Mesothelial cell of epicardium (in vitro differentiated cells): ENCODE results near the gene ADM2. TPM values are rescaled to one million over a fixed set of nuclear protein-coding genes. Genes with fewer than 3 reads are reported as not detected.

ENCODE experiments used
- DNase-seq, 2 experiments: peaks; one replicate each; pipeline ENCODE4 v3.0.0; 2021; ENCODE audit warnings: low spot score in 2 of 2; ENCODE audit not compliant: unreplicated experiment in 2 of 2
- H3K27ac Mint-ChIP-seq: 2 replicates; pipeline ENCODE4 v1.8.0; 2021; ENCODE audit warnings: mixed read lengths
- H3K27me3 Mint-ChIP-seq: 2 replicates; pipeline ENCODE4 v1.8.0; 2021; ENCODE audit warnings: low read depth, mixed read lengths
- H3K36me3 Mint-ChIP-seq: 2 replicates; pipeline ENCODE4 v1.8.0; 2021; ENCODE audit warnings: mixed read lengths
- H3K4me1 Mint-ChIP-seq: 2 replicates; pipeline ENCODE4 v1.8.0; 2021; ENCODE audit warnings: mixed read lengths
- H3K4me3 Mint-ChIP-seq: 2 replicates; pipeline ENCODE4 v1.8.0; 2021; ENCODE audit warnings: mild to moderate bottlenecking, moderate library complexity, mixed read lengths
- H3K9me3 Mint-ChIP-seq: 2 replicates; pipeline ENCODE4 v1.8.0; 2021; ENCODE audit warnings: mixed read lengths
- total RNA-seq: library from RNA; stranded (reverse); gene quantifications from 3 replicates; pipeline ENCODE4 v1.2.1, GENCODE V29; 2021
- TF ChIP-seq, protein P1 (sequence below): fragments of 200-600 bp; sonication (generic); IDR thresholded peaks from one replicate; pipeline ENCODE4 v1.5.0; 2021; ENCODE audit warnings: antibody characterized with exemption; ENCODE audit not compliant: unreplicated experiment

Gene ADM2
- total RNA-seq, 1 donor from 2014 or later = 1.4 TPM

DNA sequence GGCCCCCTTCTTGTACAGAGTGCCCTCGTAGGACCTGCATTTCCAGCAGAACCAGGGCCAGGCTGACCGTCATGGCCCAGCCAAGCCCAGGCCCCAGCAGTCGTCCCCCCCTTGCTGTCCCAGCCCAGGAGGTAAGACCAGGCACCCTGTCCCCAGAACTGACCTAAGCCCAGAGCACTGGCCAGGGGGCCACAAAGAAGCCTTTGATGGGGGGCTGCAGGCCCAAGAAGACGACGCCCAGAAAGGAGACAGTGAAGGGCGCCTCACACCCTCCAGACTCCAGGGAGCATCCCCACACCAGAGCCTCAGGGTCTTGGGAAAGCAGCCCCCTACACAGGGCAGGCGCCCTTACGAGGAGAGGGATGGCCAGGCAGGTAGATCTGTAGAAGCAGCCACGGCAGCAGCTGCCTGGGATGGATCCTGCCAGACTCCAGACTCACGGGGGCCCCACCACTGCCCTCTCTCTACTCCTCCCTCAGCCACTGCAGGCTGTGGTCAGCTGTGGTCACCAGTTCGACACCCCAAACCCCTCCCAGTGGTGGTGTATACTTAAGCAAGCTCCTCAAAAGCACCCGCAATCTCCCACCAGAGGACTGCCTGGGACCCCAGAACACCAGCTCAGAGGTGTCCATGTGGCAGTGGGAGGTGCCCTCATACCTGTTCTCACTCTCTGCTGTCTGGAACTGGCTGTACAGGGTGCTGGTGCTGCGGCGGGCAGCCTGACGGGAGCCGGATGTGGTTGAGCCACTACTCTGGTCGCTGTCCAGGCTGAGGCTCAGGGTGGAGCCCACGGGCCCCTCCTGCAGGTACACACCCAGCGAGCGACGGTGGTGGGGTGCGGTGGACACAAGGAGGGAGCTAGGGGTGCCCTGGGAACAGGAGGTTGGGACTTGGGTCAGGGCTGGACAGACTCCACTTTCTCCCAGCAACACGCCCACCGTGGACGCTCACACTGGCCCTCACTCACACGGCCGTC is 33.5 kb upstream of the ADM2 start:
- Mint-ChIP-seq H3K27me3 (no peaks in the 10 kb centered on the region), H3K4me1 (no peaks in the 10 kb centered on the region), H3K4me3 (no peak overlapping the region), H3K9me3 (no peaks in the 10 kb centered on the region), H3K36me3 (peaks cover 21% of the 10 kb centered on the region), H3K27ac (peak overlapping the region; percentile 47)
- TF ChIP-seq, protein P1, sequence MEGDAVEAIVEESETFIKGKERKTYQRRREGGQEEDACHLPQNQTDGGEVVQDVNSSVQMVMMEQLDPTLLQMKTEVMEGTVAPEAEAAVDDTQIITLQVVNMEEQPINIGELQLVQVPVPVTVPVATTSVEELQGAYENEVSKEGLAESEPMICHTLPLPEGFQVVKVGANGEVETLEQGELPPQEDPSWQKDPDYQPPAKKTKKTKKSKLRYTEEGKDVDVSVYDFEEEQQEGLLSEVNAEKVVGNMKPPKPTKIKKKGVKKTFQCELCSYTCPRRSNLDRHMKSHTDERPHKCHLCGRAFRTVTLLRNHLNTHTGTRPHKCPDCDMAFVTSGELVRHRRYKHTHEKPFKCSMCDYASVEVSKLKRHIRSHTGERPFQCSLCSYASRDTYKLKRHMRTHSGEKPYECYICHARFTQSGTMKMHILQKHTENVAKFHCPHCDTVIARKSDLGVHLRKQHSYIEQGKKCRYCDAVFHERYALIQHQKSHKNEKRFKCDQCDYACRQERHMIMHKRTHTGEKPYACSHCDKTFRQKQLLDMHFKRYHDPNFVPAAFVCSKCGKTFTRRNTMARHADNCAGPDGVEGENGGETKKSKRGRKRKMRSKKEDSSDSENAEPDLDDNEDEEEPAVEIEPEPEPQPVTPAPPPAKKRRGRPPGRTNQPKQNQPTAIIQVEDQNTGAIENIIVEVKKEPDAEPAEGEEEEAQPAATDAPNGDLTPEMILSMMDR = no peak
- no peak for DNase-seq

DNA sequence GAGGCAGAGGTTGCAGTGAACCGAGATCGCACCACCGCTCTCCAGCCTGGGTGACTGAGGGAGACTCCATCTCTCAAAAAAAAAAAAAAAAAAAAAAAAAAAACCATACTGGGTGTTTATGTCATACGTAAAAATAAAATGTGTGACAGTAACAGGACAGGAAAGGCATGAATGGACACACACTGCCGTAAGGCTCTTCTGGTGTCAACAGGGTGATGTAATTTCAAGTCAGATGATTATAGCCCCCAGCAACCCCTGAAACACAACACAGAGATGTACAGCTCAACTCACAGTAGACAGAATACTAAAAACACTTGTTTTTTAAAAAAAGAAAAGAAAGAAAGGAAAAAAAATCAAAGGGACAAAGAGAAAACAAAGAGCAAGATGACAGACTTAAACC is 28.7 kb upstream of the ADM2 start:
- H3K4me1 Mint-ChIP-seq = no peaks in the 10 kb centered on the region
- no peaks in the 10 kb centered on the region for H3K9me3 Mint-ChIP-seq
- H3K36me3 Mint-ChIP-seq = peaks cover 29% of the 10 kb centered on the region
- no peaks in the 10 kb centered on the region for H3K27me3 Mint-ChIP-seq
- H3K27ac Mint-ChIP-seq = peak overlapping the region; percentile 27
- TF ChIP-seq, protein P1 = no peak
- no peak for DNase-seq
- no peak overlapping the region for H3K4me3 Mint-ChIP-seq

DNA sequence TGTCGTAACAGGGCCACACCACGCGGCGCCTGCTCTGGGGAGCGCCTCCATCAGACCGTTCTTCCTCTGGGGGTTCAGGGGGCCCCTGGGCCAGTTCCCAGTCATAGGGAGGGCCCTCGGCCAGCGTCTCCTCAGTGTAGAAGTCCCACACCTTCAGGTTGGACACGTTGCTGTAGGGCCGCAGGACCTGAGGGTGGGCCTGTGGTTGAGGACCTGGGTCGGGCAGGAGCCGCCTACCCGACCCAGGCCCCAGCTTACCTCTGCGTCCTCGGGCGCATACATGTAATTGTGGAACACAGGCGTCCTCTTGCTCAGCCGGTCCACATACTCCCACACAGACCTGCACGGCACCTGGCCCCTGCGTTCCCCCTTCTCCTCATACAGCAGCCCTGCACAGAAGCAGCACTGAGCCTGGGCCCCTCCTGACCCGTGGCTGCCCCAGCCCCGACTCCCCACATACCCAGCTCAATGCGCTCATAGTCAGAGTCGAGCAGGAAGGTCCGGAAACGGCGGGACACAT is 26.7 kb upstream of the ADM2 start:
- peaks cover 29% of the 10 kb centered on the region for H3K36me3 Mint-ChIP-seq
- no peak overlapping the region for H3K27ac Mint-ChIP-seq
- TF ChIP-seq, protein P1 = no peak
- DNase-seq = no peak
- no peaks in the 10 kb centered on the region for H3K4me1 Mint-ChIP-seq
- H3K27me3 Mint-ChIP-seq = no peaks in the 10 kb centered on the region
- no peak overlapping the region for H3K4me3 Mint-ChIP-seq
- H3K9me3 Mint-ChIP-seq = no peaks in the 10 kb centered on the region

DNA sequence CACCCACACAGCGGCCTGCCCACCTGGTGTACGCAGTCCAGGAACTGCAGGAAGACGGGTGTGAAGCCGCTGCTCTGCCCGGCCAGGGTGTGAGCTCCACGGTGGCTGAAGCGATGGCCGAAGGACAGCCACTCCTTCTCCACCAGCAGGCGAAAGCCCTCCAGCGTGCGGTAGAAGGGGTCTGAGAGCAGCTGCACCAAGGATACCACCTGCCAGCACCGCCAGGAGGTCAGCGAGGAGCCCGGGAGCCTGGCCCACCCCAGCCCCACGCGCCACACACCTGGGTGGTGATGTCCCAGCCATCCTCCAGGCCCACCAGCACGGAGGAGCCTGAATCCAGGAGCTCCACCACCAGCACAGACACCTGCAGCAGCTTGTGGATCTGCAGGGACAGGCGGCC is 26.1 kb upstream of the ADM2 start:
- TF ChIP-seq, protein P1 = no peak
- no peak for DNase-seq
- no peaks in the 10 kb centered on the region for H3K27me3 Mint-ChIP-seq
- H3K4me1 Mint-ChIP-seq = no peaks in the 10 kb centered on the region
- H3K27ac Mint-ChIP-seq = no peak overlapping the region
- H3K36me3 Mint-ChIP-seq = peaks cover 28% of the 10 kb centered on the region
- H3K9me3 Mint-ChIP-seq = no peaks in the 10 kb centered on the region
- H3K4me3 Mint-ChIP-seq = no peak overlapping the region

GRCh38 chr22:50456026-50456425 is 25.3 kb upstream of the ADM2 start:
- no peaks in the 10 kb centered on the region for H3K9me3 Mint-ChIP-seq
- peaks cover 30% of the 10 kb centered on the region for H3K36me3 Mint-ChIP-seq

More at GRCh38 chr22:50456026-50456425, 25.3 kb upstream of the ADM2 start:
- TF ChIP-seq, protein P1 = no peak
- DNase-seq = no peak
- Mint-ChIP-seq H3K27ac (no peak overlapping the region), H3K4me1 (peaks cover 1% of the 10 kb centered on the region), H3K4me3 (no peak overlapping the region), H3K27me3 (no peaks in the 10 kb centered on the region)
